ENCODE results near the gene PPP1R2B.
"Not testable (repeated sequence)": the region's sequence is repeated elsewhere in the genome, so short reads cannot be mapped to it uniquely, and the experiment has no call there.

Gene PPP1R2B

GRCh38 chr5:156838961-156839360 lies 11.1 kb upstream of the PPP1R2B start:
- TF ChIP-seq POLR2AphosphoS5 (IDR thresholded peaks at IDR 0.05; ENCODE audit: low read depth): no peak
- no peak for TF ChIP-seq GABPA (IDR thresholded peaks at IDR 0.05; ENCODE audit: low read depth)
- no peak for TF ChIP-seq CTCF (IDR thresholded peaks at IDR 0.05; ENCODE audit: insufficient read depth, low read length)
- TF ChIP-seq, protein P1, sequence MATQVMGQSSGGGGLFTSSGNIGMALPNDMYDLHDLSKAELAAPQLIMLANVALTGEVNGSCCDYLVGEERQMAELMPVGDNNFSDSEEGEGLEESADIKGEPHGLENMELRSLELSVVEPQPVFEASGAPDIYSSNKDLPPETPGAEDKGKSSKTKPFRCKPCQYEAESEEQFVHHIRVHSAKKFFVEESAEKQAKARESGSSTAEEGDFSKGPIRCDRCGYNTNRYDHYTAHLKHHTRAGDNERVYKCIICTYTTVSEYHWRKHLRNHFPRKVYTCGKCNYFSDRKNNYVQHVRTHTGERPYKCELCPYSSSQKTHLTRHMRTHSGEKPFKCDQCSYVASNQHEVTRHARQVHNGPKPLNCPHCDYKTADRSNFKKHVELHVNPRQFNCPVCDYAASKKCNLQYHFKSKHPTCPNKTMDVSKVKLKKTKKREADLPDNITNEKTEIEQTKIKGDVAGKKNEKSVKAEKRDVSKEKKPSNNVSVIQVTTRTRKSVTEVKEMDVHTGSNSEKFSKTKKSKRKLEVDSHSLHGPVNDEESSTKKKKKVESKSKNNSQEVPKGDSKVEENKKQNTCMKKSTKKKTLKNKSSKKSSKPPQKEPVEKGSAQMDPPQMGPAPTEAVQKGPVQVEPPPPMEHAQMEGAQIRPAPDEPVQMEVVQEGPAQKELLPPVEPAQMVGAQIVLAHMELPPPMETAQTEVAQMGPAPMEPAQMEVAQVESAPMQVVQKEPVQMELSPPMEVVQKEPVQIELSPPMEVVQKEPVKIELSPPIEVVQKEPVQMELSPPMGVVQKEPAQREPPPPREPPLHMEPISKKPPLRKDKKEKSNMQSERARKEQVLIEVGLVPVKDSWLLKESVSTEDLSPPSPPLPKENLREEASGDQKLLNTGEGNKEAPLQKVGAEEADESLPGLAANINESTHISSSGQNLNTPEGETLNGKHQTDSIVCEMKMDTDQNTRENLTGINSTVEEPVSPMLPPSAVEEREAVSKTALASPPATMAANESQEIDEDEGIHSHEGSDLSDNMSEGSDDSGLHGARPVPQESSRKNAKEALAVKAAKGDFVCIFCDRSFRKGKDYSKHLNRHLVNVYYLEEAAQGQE (IDR thresholded peaks at IDR 0.05; ENCODE audit: insufficient replicate concordance, low read depth): no peak
- TF ChIP-seq SPI1 (IDR thresholded peaks at IDR 0.05; ENCODE audit: borderline replicate concordance, low read depth): no peak

DNA sequence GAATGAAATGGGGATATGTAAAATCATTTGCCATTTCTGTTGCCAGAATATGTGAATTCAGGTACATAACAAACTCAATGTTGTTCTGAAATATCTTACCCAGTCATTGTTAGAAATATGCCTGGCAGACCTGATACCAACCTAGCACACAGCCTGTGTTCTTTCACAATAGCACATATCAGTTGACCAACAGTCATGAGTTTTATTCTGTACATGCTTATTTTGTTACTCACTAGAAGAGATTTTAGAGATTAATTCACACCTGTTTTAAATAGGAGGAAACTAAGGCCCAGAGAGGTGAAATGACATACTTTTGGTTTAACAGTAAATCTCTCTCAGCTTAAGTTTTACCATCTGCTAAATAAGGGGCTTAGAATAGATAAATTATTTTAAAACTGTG lies 8.4 kb upstream of the PPP1R2B start:
- TF ChIP-seq GABPA (IDR thresholded peaks at IDR 0.05; ENCODE audit: low read depth): no peak
- no peak for TF ChIP-seq POLR2AphosphoS5 (IDR thresholded peaks at IDR 0.05; ENCODE audit: low read depth)
- TF ChIP-seq, protein P1 (IDR thresholded peaks at IDR 0.05; ENCODE audit: insufficient replicate concordance, low read depth): no peak
- no peak for TF ChIP-seq SPI1 (IDR thresholded peaks at IDR 0.05; ENCODE audit: borderline replicate concordance, low read depth)
- TF ChIP-seq CTCF (IDR thresholded peaks at IDR 0.05; ENCODE audit: insufficient read depth, low read length): no peak
- DNase-seq (ENCODE audit: low read depth in 1 of 2, low spot score in 1 of 2): no peak
- Histone ChIP-seq H3K4me3 (replicated peaks; ENCODE audit: insufficient read depth, low read length) (no peak overlapping the region), H3K27me3 (ENCODE audit: insufficient read depth, poor library complexity, severe bottlenecking) (no peaks in the 10 kb centered on the region), H3K27ac (replicated peaks) (no peak overlapping the region)

More at GRCh38 chr5:156838961-156839360, 11.1 kb upstream of the PPP1R2B start:
- Histone ChIP-seq H3K4me3 (replicated peaks; ENCODE audit: insufficient read depth, low read length) (no peak overlapping the region), H3K27ac (replicated peaks) (no peak overlapping the region), H3K27me3 (ENCODE audit: insufficient read depth, poor library complexity, severe bottlenecking) (no peaks in the 10 kb centered on the region)
- no peak for DNase-seq (ENCODE audit: low read depth in 1 of 2, low spot score in 1 of 2)

DNA sequence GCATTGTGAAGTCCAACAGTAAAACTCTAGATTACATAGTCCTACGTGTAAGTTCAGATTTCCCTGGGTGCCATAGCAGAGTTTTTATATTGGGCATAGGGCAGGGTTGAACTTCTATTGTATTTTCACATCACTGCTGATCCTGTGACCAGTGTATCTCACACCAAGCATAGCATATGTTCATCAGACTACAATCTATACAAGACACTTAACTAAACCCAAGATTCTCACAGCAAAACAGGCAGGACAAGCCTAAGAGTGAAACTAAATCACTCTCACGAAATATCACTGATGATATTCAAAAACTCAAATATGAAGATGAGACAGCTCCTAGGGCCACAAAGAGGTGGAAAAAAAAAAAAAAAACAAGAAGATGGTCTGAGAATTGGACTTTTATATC lies 3.2 kb upstream of the PPP1R2B start:
- Histone ChIP-seq H3K27me3 (ENCODE audit: insufficient read depth, poor library complexity, severe bottlenecking) (no peaks in the 10 kb centered on the region), H3K4me3 (replicated peaks; ENCODE audit: insufficient read depth, low read length) (no peak overlapping the region), H3K27ac (replicated peaks) (no peak overlapping the region)
- TF ChIP-seq POLR2AphosphoS5 (IDR thresholded peaks at IDR 0.05; ENCODE audit: low read depth) (no peak), SPI1 (IDR thresholded peaks at IDR 0.05; ENCODE audit: borderline replicate concordance, low read depth) (no peak), GABPA (IDR thresholded peaks at IDR 0.05; ENCODE audit: low read depth) (no peak), CTCF (IDR thresholded peaks at IDR 0.05; ENCODE audit: insufficient read depth, low read length) (no peak)
- TF ChIP-seq, protein P1 (IDR thresholded peaks at IDR 0.05; ENCODE audit: insufficient replicate concordance, low read depth): no peak
- DNase-seq (ENCODE audit: low read depth in 1 of 2, low spot score in 1 of 2): no peak

GRCh38 chr5:156848447-156848846 lies 1.6 kb upstream of the PPP1R2B start:
- H3K27ac ChIP-seq (replicated peaks); H3K27me3 ChIP-seq (ENCODE audit: insufficient read depth, poor library complexity, severe bottlenecking); DNase-seq (ENCODE audit: low read depth in 1 of 2, low spot score in 1 of 2); H3K4me3 ChIP-seq (replicated peaks; ENCODE audit: insufficient read depth, low read length): not testable (repeated sequence)
